ENCODE measurements around the gene CYS1.
A peak's percentile ranks its signal among the peaks of the same experiment; 100 is the strongest.

Gene CYS1

GRCh38 chr2:10022041-10022421 lies 58.2 kb downstream of the CYS1 start:
- Histone ChIP-seq H3K27ac (ENCODE audit: poor library complexity, severe bottlenecking) (no peak overlapping the region), H3K4me1 (ENCODE audit: insufficient read depth, poor library complexity, severe bottlenecking) (peaks cover 9% of the 10 kb centered on the region), H3K9me3 (ENCODE audit: severe bottlenecking) (no peaks in the 10 kb centered on the region), H3K4me3 (ENCODE audit: severe bottlenecking) (no peak overlapping the region), H3K27me3 (ENCODE audit: insufficient read depth, poor library complexity, severe bottlenecking) (no peaks in the 10 kb centered on the region), H3K36me3 (ENCODE audit: low read depth) (no peaks in the 10 kb centered on the region)
- no peak for TF ChIP-seq CTCF (IDR thresholded peaks at IDR 0.05; ENCODE audit: poor library complexity, severe bottlenecking)
- no peak for DNase-seq (ENCODE audit: low spot score)
- no peak; the same call in 2 of the 3 replicates for ATAC-seq (ENCODE audit: low read depth)

GRCh38 chr2:10019602-10020400 lies 60.4 kb downstream of the CYS1 start:
- no peaks in the 10 kb centered on the region for H3K27me3 ChIP-seq (ENCODE audit: insufficient read depth, poor library complexity, severe bottlenecking)
- DNase-seq (ENCODE audit: low spot score) = no peak
- peaks cover 9% of the 10 kb centered on the region for H3K4me1 ChIP-seq (ENCODE audit: insufficient read depth, poor library complexity, severe bottlenecking)

DNA sequence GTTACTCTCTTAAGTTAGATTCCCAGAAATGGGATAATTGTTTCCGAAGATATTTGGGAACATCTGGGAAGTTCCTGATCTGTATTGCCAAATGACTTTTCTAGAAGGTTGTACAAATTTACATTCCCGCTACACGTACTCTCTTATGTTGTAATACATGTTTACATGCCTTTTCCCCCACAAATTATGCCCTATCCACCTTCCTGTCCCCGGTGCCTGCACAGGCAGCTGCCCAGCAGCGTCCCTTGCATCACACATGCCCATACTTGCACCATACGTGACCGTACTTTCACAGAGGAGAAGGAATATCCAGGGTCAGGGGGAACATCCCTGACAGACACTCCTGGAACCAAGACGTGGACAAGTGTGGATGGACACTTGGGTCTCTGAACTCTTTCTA lies 61.0 kb downstream of the CYS1 start:
- no peaks in the 10 kb centered on the region for H3K9me3 ChIP-seq (ENCODE audit: severe bottlenecking)
- peaks cover 9% of the 10 kb centered on the region for H3K4me1 ChIP-seq (ENCODE audit: insufficient read depth, poor library complexity, severe bottlenecking)
- DNase-seq (ENCODE audit: low spot score) = no peak
- no peak overlapping the region for H3K27ac ChIP-seq (ENCODE audit: poor library complexity, severe bottlenecking)
- H3K4me3 ChIP-seq (ENCODE audit: severe bottlenecking) = no peak overlapping the region
- H3K27me3 ChIP-seq (ENCODE audit: insufficient read depth, poor library complexity, severe bottlenecking) = no peaks in the 10 kb centered on the region
- peak; percentile 44; the same call in 2 of the 3 replicates for ATAC-seq (ENCODE audit: low read depth)
- no peak for TF ChIP-seq CTCF (IDR thresholded peaks at IDR 0.05; ENCODE audit: poor library complexity, severe bottlenecking)
- H3K36me3 ChIP-seq (ENCODE audit: low read depth) = no peaks in the 10 kb centered on the region

More at GRCh38 chr2:10019602-10020400, 60.4 kb downstream of the CYS1 start:
- no peak overlapping the region for H3K27ac ChIP-seq (ENCODE audit: poor library complexity, severe bottlenecking)
- ATAC-seq (ENCODE audit: low read depth) = no peak
- H3K36me3 ChIP-seq (ENCODE audit: low read depth) = no peaks in the 10 kb centered on the region
- H3K4me3 ChIP-seq (ENCODE audit: severe bottlenecking) = no peak overlapping the region
- H3K9me3 ChIP-seq (ENCODE audit: severe bottlenecking) = no peaks in the 10 kb centered on the region
- no peak for TF ChIP-seq CTCF (IDR thresholded peaks at IDR 0.05; ENCODE audit: poor library complexity, severe bottlenecking)

- Histone ChIP-seq H3K4me1 (ENCODE audit: insufficient read depth, poor library complexity, severe bottlenecking) (peaks cover 9% of the 10 kb centered on the region), H3K9me3 (ENCODE audit: severe bottlenecking) (no peaks in the 10 kb centered on the region)
These were observed 62.8 kb downstream of the CYS1 start for GRCh38 chr2:10017313-10017941.

More at GRCh38 chr2:10017313-10017941, 62.8 kb downstream of the CYS1 start:
- TF ChIP-seq CTCF (IDR thresholded peaks at IDR 0.05; ENCODE audit: poor library complexity, severe bottlenecking) = no peak
- Histone ChIP-seq H3K27ac (ENCODE audit: poor library complexity, severe bottlenecking) (no peak overlapping the region), H3K4me3 (ENCODE audit: severe bottlenecking) (no peak overlapping the region), H3K27me3 (ENCODE audit: insufficient read depth, poor library complexity, severe bottlenecking) (no peaks in the 10 kb centered on the region), H3K36me3 (ENCODE audit: low read depth) (no peaks in the 10 kb centered on the region)
- ATAC-seq (ENCODE audit: low read depth) (no peak), DNase-seq (ENCODE audit: low spot score) (peak; percentile 4)
